ENCODE results near the gene TLE5.

Gene TLE5

DNA sequence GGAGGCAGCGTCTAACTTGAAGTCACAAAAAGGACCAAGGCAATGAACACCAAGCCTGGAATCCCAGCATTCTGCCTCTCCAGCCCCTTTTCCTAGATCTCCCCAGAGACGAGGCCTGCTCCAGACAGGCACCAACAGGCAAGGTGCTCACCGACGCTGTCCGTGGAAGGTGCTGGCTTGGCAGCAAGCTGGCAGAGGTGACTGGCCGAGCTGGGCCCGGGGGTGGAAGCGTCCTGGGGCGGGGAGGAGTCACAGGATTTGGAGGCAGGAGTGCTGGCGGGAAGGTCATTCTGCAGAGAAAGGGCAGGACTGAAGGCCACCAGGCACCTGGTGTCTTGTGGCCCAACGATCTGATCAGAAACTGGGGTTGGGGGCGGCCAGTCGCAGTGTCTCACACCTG lies 51.4 kb downstream of the TLE5 start:
- H3K27ac ChIP-seq (replicated peaks) = no peak overlapping the region
- DNase-seq (ENCODE audit: low read depth in 1 of 2, low spot score in 1 of 2) = no peak
- no peaks in the 10 kb centered on the region for H3K27me3 ChIP-seq (ENCODE audit: insufficient read depth, poor library complexity, severe bottlenecking)
- no peak overlapping the region for H3K4me3 ChIP-seq (replicated peaks; ENCODE audit: insufficient read depth, low read length)
- TF ChIP-seq, protein P1, sequence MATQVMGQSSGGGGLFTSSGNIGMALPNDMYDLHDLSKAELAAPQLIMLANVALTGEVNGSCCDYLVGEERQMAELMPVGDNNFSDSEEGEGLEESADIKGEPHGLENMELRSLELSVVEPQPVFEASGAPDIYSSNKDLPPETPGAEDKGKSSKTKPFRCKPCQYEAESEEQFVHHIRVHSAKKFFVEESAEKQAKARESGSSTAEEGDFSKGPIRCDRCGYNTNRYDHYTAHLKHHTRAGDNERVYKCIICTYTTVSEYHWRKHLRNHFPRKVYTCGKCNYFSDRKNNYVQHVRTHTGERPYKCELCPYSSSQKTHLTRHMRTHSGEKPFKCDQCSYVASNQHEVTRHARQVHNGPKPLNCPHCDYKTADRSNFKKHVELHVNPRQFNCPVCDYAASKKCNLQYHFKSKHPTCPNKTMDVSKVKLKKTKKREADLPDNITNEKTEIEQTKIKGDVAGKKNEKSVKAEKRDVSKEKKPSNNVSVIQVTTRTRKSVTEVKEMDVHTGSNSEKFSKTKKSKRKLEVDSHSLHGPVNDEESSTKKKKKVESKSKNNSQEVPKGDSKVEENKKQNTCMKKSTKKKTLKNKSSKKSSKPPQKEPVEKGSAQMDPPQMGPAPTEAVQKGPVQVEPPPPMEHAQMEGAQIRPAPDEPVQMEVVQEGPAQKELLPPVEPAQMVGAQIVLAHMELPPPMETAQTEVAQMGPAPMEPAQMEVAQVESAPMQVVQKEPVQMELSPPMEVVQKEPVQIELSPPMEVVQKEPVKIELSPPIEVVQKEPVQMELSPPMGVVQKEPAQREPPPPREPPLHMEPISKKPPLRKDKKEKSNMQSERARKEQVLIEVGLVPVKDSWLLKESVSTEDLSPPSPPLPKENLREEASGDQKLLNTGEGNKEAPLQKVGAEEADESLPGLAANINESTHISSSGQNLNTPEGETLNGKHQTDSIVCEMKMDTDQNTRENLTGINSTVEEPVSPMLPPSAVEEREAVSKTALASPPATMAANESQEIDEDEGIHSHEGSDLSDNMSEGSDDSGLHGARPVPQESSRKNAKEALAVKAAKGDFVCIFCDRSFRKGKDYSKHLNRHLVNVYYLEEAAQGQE (IDR thresholded peaks at IDR 0.05; ENCODE audit: insufficient replicate concordance, low read depth) = no peak
- no peak for TF ChIP-seq POLR2AphosphoS5 (IDR thresholded peaks at IDR 0.05; ENCODE audit: low read depth)
- TF ChIP-seq GABPA (IDR thresholded peaks at IDR 0.05; ENCODE audit: low read depth) = no peak

GRCh38 chr19:3008994-3009393 lies 53.3 kb downstream of the TLE5 start:
- Histone ChIP-seq H3K4me3 (replicated peaks; ENCODE audit: insufficient read depth, low read length) (no peak overlapping the region), H3K27me3 (ENCODE audit: insufficient read depth, poor library complexity, severe bottlenecking) (no peaks in the 10 kb centered on the region), H3K27ac (replicated peaks) (no peak overlapping the region)
- no peak for TF ChIP-seq SPI1 (IDR thresholded peaks at IDR 0.05; ENCODE audit: borderline replicate concordance, low read depth)
- no peak for TF ChIP-seq POLR2AphosphoS5 (IDR thresholded peaks at IDR 0.05; ENCODE audit: low read depth)
- TF ChIP-seq, protein P1 (IDR thresholded peaks at IDR 0.05; ENCODE audit: insufficient replicate concordance, low read depth) = no peak
- no peak for TF ChIP-seq GABPA (IDR thresholded peaks at IDR 0.05; ENCODE audit: low read depth)
- TF ChIP-seq CTCF (IDR thresholded peaks at IDR 0.05; ENCODE audit: insufficient read depth, low read length) = no peak
- DNase-seq (ENCODE audit: low read depth in 1 of 2, low spot score in 1 of 2) = no peak

DNA sequence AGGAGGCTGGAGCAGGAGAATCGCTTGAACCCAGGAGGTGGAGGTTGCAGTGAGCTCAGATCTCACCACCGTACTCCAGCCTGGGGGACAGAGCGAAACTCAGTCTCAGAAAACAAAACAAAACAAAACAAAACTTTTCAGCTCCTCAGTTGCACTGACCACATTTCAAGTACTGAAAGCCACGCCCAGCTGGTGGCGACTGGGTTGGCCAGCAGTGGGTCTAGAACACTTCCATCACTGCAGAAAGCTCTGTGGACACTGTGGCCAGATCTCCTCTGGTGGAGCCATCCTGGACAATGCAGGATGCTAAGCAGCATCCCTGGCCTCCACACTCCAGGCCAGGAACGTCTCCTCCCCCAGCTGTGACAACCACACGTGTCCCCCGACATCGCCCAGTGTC lies 54.3 kb downstream of the TLE5 start:
- no peak for DNase-seq (ENCODE audit: low read depth in 1 of 2, low spot score in 1 of 2)
- no peaks in the 10 kb centered on the region for H3K27me3 ChIP-seq (ENCODE audit: insufficient read depth, poor library complexity, severe bottlenecking)
- H3K4me3 ChIP-seq (replicated peaks; ENCODE audit: insufficient read depth, low read length) = no peak overlapping the region
- H3K27ac ChIP-seq (replicated peaks) = no peak overlapping the region
- TF ChIP-seq, protein P1 (IDR thresholded peaks at IDR 0.05; ENCODE audit: insufficient replicate concordance, low read depth) = no peak
- TF ChIP-seq GABPA (IDR thresholded peaks at IDR 0.05; ENCODE audit: low read depth) (no peak), SPI1 (IDR thresholded peaks at IDR 0.05; ENCODE audit: borderline replicate concordance, low read depth) (no peak), CTCF (IDR thresholded peaks at IDR 0.05; ENCODE audit: insufficient read depth, low read length) (no peak), POLR2AphosphoS5 (IDR thresholded peaks at IDR 0.05; ENCODE audit: low read depth) (no peak)
